Panc1 (cell line): Measurements from ENCODE around the gene DCLRE1B. TPM values are rescaled to one million over a fixed set of nuclear protein-coding genes. Genes with fewer than 3 reads are reported as not detected.

ENCODE experiments used
- ATAC-seq: fragments of 200-7000 bp; cut with Tn5 transposase; 2 replicates; pipeline ENCODE4 v1.9.1; 2020; ENCODE audit warnings: mild to moderate bottlenecking, moderate library complexity
- BruUV-seq: library from RNA; stranded (reverse); fragments of 400-500 nt; replicated peaks from 2 replicates; lab custom pipeline; 2021; lab: Mats Ljungman, UMichigan
- CTCF ChIA-PET: fragments of 300-600 bp; sonication (Branson Sonifier 250); formaldehyde crosslinking; loops from one replicate; lab custom pipeline; 2022; ENCODE audit warnings: antibody characterized with exemption; lab: Charles Lee
- POLR2A ChIA-PET: fragments of 300-600 bp; sonication (Branson Sonifier 250); formaldehyde crosslinking; loops from one replicate; lab custom pipeline; 2022; ENCODE audit warnings: antibody characterized with exemption; lab: Charles Lee
- DNase-seq: peaks from one replicate; pipeline ENCODE4 v3.0.0-alpha.2; 2010; ENCODE audit warnings: low read depth, low spot score
- H3K27ac ChIP-seq: 2 replicates; pipeline ENCODE4 v1.5.1; 2011; ENCODE audit warnings: mild to moderate bottlenecking, low read length, inconsistent platforms
- H3K27me3 ChIP-seq: fragments of 200-500 bp; sonication (Bioruptor generic); 2 replicates; pipeline ENCODE4 v1.6.0; 2014; ENCODE audit warnings: low read length, inconsistent platforms; ENCODE audit not compliant: control insufficient read depth, insufficient read depth
- H3K36me3 ChIP-seq: fragments of 200-500 bp; sonication (Bioruptor generic); 2 replicates; pipeline ENCODE4 v1.5.1; 2014; ENCODE audit warnings: inconsistent platforms, mild to moderate bottlenecking, low read length, moderate library complexity; ENCODE audit not compliant: control insufficient read depth, insufficient read depth
- H3K4me1 ChIP-seq: 2 replicates; pipeline ENCODE4 v1.5.1; 2011; ENCODE audit warnings: inconsistent platforms, mild to moderate bottlenecking, low read length, moderate library complexity; ENCODE audit not compliant: control insufficient read depth, insufficient read depth
- H3K4me3 ChIP-seq, 2 experiments: 2 replicates each; pipeline ENCODE4 v1.5.1; 2011 to 2012; ENCODE audit warnings: low read depth in 2 of 2, low read length in 2 of 2, mild to moderate bottlenecking in 2 of 2, inconsistent platforms in 1 of 2, moderate library complexity in 1 of 2
- H3K9me3 ChIP-seq: fragments of 200-500 bp; sonication (Bioruptor generic); 2 replicates; pipeline ENCODE4 v1.5.1; 2014; ENCODE audit warnings: low read depth, mild to moderate bottlenecking, inconsistent platforms, low read length, moderate library complexity; ENCODE audit not compliant: control insufficient read depth, insufficient read depth
- CTCF ChIP-seq: fragments of 450-650 bp; IDR thresholded peaks from 2 replicates; pipeline ENCODE4 v1.5.1; 2017; ENCODE audit warnings: mild to moderate bottlenecking
- POLR2AphosphoS5 ChIP-seq: IDR thresholded peaks from 2 replicates; pipeline ENCODE4 v1.6.1; 2012; ENCODE audit warnings: mild to moderate bottlenecking, low read depth, low read length, moderate library complexity
- REST ChIP-seq, 2 experiments: IDR thresholded peaks; 2 replicates each; pipeline ENCODE4 v1.6.1; 2011 to 2012; ENCODE audit warnings: low read depth in 2 of 2, control low read depth in 1 of 2, low read length in 1 of 2, mild to moderate bottlenecking in 1 of 2, moderate library complexity in 1 of 2; ENCODE audit not compliant: insufficient read depth in 1 of 2
- SIN3A ChIP-seq: IDR thresholded peaks from 2 replicates; pipeline ENCODE4 v1.6.1; 2012; ENCODE audit warnings: low read depth, mild to moderate bottlenecking, low read length, moderate library complexity, borderline replicate concordance; ENCODE audit not compliant: insufficient read depth
- TCF7L2 ChIP-seq: IDR thresholded peaks from 2 replicates; pipeline ENCODE4 v1.6.1; 2011; ENCODE audit warnings: mild to moderate bottlenecking, low read depth, low read length, inconsistent platforms
- in situ Hi-C: cut with HindIII; loops from 2 replicates; pipeline ENCODE4 v1.10.0; 2016; ENCODE audit warnings: low sequenced_read_pairs, low pct_unique_long_range_greater_than_20kb
- intact Hi-C: fragments of 100-400 bp; cut with micrococcal nuclease; formaldehyde crosslinking; loops from one replicate; pipeline ENCODE4 v1.10.0; 2022; ENCODE audit not compliant: unreplicated experiment
- total RNA-seq: library from RNA; stranded (reverse); gene quantifications from one replicate; pipeline ENCODE4 v1.2.1, GENCODE V29; 2021; ENCODE audit not compliant: unreplicated experiment

DCLRE1B gene
- total RNA-seq, 1 experiment from 2014 or later = 8.6 TPM

DNA sequence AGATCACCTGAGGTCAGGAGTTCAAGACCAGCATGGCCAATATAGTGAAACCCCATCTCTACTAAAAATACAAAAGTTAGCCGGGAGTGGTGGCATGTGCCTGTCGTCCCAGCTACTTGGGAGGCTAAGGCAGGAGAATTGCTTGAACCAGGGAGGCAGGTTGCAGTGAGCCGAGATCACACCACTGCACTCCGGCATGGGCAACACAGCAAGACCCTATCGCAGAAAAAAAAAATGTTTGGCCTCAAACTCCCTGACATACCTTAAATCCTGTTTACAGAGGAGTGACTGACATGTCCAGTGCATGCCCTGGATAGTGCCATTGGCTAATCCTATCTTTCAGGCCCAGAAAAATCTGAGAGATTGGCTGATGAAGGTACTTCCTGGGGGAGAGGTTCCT, 11.8 kb downstream of the DCLRE1B start:
- H3K27me3 ChIP-seq = no peaks in the 10 kb centered on the region
- no peaks in the 10 kb centered on the region for H3K36me3 ChIP-seq
- no peaks in the 10 kb centered on the region for H3K9me3 ChIP-seq
- no peak overlapping the region for H3K27ac ChIP-seq
- intact Hi-C loops = no loop called here
- CTCF ChIA-PET = no interaction called here
- ATAC-seq = no peak
- BruUV-seq = no TSS peak
- TF ChIP-seq TCF7L2 (no peak), REST (IDR thresholded peaks at IDR 0.05; ENCODE audit: insufficient read depth in 1 of 2, low read depth in 2 of 2, low read length in 1 of 2) (no peak), CTCF (no peak), SIN3A (no peak), POLR2AphosphoS5 (no peak)
- POLR2A ChIA-PET = interaction anchor here (0.6 kb wide), 1 partner anchor 131 kb away, joined by 4 read pairs; no protein-coding TSS in a partner anchor
- no peaks in the 10 kb centered on the region for H3K4me1 ChIP-seq
- in situ Hi-C loops = no loop called here
- no peak overlapping the region for H3K4me3 ChIP-seq
- no peak for DNase-seq

DNA sequence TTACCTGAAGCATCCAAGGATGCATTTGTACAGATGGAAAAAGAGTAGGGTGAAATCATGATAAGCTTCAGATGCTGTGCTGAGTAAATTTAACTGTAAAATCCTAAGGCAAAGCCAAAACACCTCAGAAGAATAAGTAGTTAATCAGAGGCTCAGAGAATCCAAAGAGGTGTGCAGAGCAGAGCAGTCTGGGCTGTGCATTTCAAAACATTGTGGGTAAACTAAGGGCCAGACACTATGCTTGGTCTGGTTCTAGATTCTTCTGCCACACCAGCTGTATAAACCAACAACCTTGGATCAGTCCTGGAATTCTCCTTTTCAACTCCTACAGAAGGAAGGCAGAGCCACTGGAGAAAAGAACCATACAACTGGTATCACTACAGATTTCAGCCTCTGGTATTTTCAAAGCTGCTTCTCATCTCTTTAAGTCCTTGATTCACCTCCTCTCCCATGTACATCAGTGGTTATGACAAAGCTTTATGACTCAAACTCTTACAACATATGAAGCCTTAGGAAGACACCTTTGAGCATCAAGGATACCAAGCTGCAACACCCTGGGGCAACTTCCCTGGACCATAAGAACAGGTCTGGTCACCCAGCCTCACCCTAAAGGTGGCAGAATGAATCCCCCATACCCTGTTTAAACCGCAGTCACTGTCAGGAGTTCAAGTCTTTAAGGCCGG, 12.4 kb downstream of the DCLRE1B start:
- in situ Hi-C loops (no loop called here), intact Hi-C loops (no loop called here)
- no peaks in the 10 kb centered on the region for H3K4me1 ChIP-seq
- H3K27me3 ChIP-seq = no peaks in the 10 kb centered on the region
- H3K36me3 ChIP-seq = no peaks in the 10 kb centered on the region
- DNase-seq (no peak), ATAC-seq (no peak)
- H3K9me3 ChIP-seq = no peaks in the 10 kb centered on the region
- H3K4me3 ChIP-seq = no peak overlapping the region
- BruUV-seq = no TSS peak
- ChIA-PET CTCF (no interaction called here), POLR2A (no interaction called here)
- TF ChIP-seq SIN3A = no peak
- TF ChIP-seq TCF7L2 = no peak
- TF ChIP-seq POLR2AphosphoS5 = no peak
- TF ChIP-seq REST (IDR thresholded peaks at IDR 0.05; ENCODE audit: insufficient read depth in 1 of 2, low read depth in 2 of 2, low read length in 1 of 2) = no peak
- no peak for TF ChIP-seq CTCF
- no peak overlapping the region for H3K27ac ChIP-seq
